GM23248 (cell line): ENCODE results near the gene NAPA.

Source experiments
- EZH2 ChIP-seq: fragments of 200-600 bp; sonication (generic); IDR thresholded peaks from 2 replicates; pipeline ENCODE4 v1.6.1; 2018; ENCODE audit warnings: antibody characterized with exemption, mild to moderate bottlenecking; ENCODE audit not compliant: insufficient read depth, poor library complexity, severe bottlenecking
- EZH2phosphoT487 ChIP-seq: fragments of 200-600 bp; sonication (generic); IDR thresholded peaks from 2 replicates; pipeline ENCODE4 v1.6.1; 2018; ENCODE audit warnings: antibody characterized with exemption, moderate library complexity, mild to moderate bottlenecking, low read depth; ENCODE audit not compliant: insufficient read depth

- TF ChIP-seq EZH2 (no peak), EZH2phosphoT487 (no peak)
Observed at GRCh38 chr19:47560999-47561398, 46.1 kb upstream of the NAPA start.
